Measurements from ENCODE around the gene AP1AR.
"Not testable (repeated sequence)": the region's sequence is repeated elsewhere in the genome, so short reads cannot be mapped to it uniquely, and the experiment has no call there.

The AP1AR gene

GRCh38 chr4:112231779-112232713 lies at the start of gene AP1AR:
AP1AR (plus strand) TSS chr4:112231787; CDS start chr4:112232092, 305 bp downstream.
- peak; percentile 67 for DNase-seq

GRCh38 chr4:112182604-112183003 lies 49.0 kb upstream of the AP1AR start:
- no peak for DNase-seq

- DNase-seq: no peak
Measured at GRCh38 chr4:112183252-112183651, 48.3 kb upstream of the AP1AR start.

- DNase-seq: no peak
Measured at GRCh38 chr4:112184438-112184837, 47.1 kb upstream of the AP1AR start.

GRCh38 chr4:112185334-112185733 lies 46.3 kb upstream of the AP1AR start:
- DNase-seq: no peak

GRCh38 chr4:112185740-112186670 lies 45.6 kb upstream of the AP1AR start:
- DNase-seq: no peak

GRCh38 chr4:112189754-112190153 lies 41.8 kb upstream of the AP1AR start:
- DNase-seq: no peak

GRCh38 chr4:112190684-112191083 lies 40.9 kb upstream of the AP1AR start:
- DNase-seq: no peak

- no peak for DNase-seq
Measured at GRCh38 chr4:112196461-112196860, 35.1 kb upstream of the AP1AR start.

- no peak for DNase-seq
Measured at GRCh38 chr4:112199041-112199440, 32.5 kb upstream of the AP1AR start.

GRCh38 chr4:112201915-112202505 lies 29.6 kb upstream of the AP1AR start:
- DNase-seq: no peak

- no peak for DNase-seq
Measured at GRCh38 chr4:112203593-112203992, 28.0 kb upstream of the AP1AR start.

GRCh38 chr4:112206431-112206830 lies 25.2 kb upstream of the AP1AR start:
- DNase-seq: no peak

GRCh38 chr4:112208137-112209095 lies 23.2 kb upstream of the AP1AR start:
- DNase-seq: not testable (repeated sequence)

GRCh38 chr4:112210777-112211176 lies 20.8 kb upstream of the AP1AR start:
- DNase-seq: no peak

GRCh38 chr4:112213091-112213490 lies 18.5 kb upstream of the AP1AR start:
- no peak for DNase-seq

GRCh38 chr4:112213856-112214255 lies 17.7 kb upstream of the AP1AR start:
- no peak for DNase-seq

GRCh38 chr4:112214390-112215264 lies 17.0 kb upstream of the AP1AR start:
- no peak for DNase-seq

GRCh38 chr4:112219826-112220366 lies 11.7 kb upstream of the AP1AR start:
- DNase-seq: no peak

GRCh38 chr4:112222219-112222955 lies 9.2 kb upstream of the AP1AR start:
- no peak for DNase-seq

Data from activated CD4-positive, alpha-beta T cell treated with anti-CD3 and anti-CD28 coated beads for 1 hour (primary cell).